Natural killer cell (primary cell): ENCODE data around the gene MINDY3. TPM values are rescaled to one million over a fixed set of nuclear protein-coding genes. Genes with fewer than 3 reads are reported as not detected.

Experiments used
- ATAC-seq, 3 donors: fragments of 150-1000 bp in 2 of 3; fragments of 200-7000 bp in 1 of 3; cut with Tn5 transposase; 1 replicate in 1 of 3; 2 replicates in 2 of 3; pipeline ENCODE4 v1.10.0; 2021; ENCODE audit warnings: mild to moderate bottlenecking in 2 of 3, moderate library complexity in 2 of 3
- DNase-seq, 2 donors: peaks; one replicate each; pipeline versions ENCODE4 v3.0.0 to v3.0.0-alpha.2; 2013 to 2021; ENCODE audit warnings: mixed read lengths in 1 of 2
- H3K27ac ChIP-seq: one replicate; pipeline ENCODE4 v1.5.1; 2013; ENCODE audit warnings: mild to moderate bottlenecking, low read length
- H3K27me3 ChIP-seq: one replicate; pipeline ENCODE4 v1.6.1; 2013; ENCODE audit warnings: low read length; ENCODE audit not compliant: control insufficient read depth, insufficient read depth
- H3K36me3 ChIP-seq: one replicate; pipeline ENCODE4 v1.6.1; 2013; ENCODE audit warnings: low read length; ENCODE audit not compliant: control insufficient read depth, insufficient read depth
- H3K4me1 ChIP-seq: one replicate; pipeline ENCODE4 v1.6.1; 2013; ENCODE audit warnings: low read length; ENCODE audit not compliant: control insufficient read depth, insufficient read depth
- H3K4me3 ChIP-seq: one replicate; pipeline ENCODE4 v1.5.1; 2013; ENCODE audit warnings: low read length
- H3K9me3 ChIP-seq: one replicate; pipeline ENCODE4 v1.6.1; 2013; ENCODE audit warnings: low read length; ENCODE audit not compliant: control insufficient read depth, insufficient read depth
- H3K27ac Mint-ChIP-seq, 2 donors: one replicate each; pipeline ENCODE4 v1.8.0; 2022; ENCODE audit warnings: mild to moderate bottlenecking in 2 of 2, mixed read lengths in 2 of 2, moderate library complexity in 1 of 2
- H3K27me3 Mint-ChIP-seq, 2 donors: one replicate each; pipeline ENCODE4 v1.8.0; 2022; ENCODE audit warnings: low read depth in 2 of 2, mixed read lengths in 2 of 2
- H3K36me3 Mint-ChIP-seq: one replicate; pipeline ENCODE4 v1.8.0; 2022; ENCODE audit warnings: mixed read lengths
- H3K4me1 Mint-ChIP-seq, 2 donors: one replicate each; pipeline ENCODE4 v1.8.0; 2022; ENCODE audit warnings: mixed read lengths in 2 of 2
- H3K4me3 Mint-ChIP-seq: one replicate; pipeline ENCODE4 v1.8.0; 2022; ENCODE audit warnings: mild to moderate bottlenecking, moderate library complexity, mixed read lengths
- H3K9me3 Mint-ChIP-seq, 2 donors: one replicate each; pipeline ENCODE4 v1.8.0; 2022; ENCODE audit warnings: mixed read lengths in 2 of 2
- CTCF ChIP-seq: fragments of 200-600 bp; IDR thresholded peaks from one replicate; pipeline ENCODE4 v1.8.0; 2022; ENCODE audit warnings: antibody characterized with exemption
- WGBS: methylation state at CpG from one replicate; pipeline ENCODE4 v1.1.7; 2013; ENCODE audit warnings: missing lambda C conversion rate; ENCODE audit not compliant: insufficient coverage; 5-methylcytosine and 5-hydroxymethylcytosine counted together
- intact Hi-C: fragments of 100-400 bp; cut with micrococcal nuclease; formaldehyde crosslinking; loops from one replicate; pipeline ENCODE4 v1.14.2; 2022
- total RNA-seq, 4 donors: library from RNA; stranded (reverse); fragments of 120-200 nt in 1 of 4; gene quantifications; one replicate each; pipeline versions ENCODE4 v1.2.3 to v1.2.4, GENCODE V29; 2013 to 2022

The MINDY3 gene
- total RNA-seq, 3 donors from 2014 or later (not counting 1 experiment from before 2014, with no cell fraction given) = 48.8 to 57.3 (median 53.3) TPM

GRCh38 chr10:15871823-15872222 is 11.5 kb upstream of the MINDY3 start:
- Mint-ChIP-seq H3K9me3 (no peaks in the 10 kb centered on the region), H3K27me3 (peaks cover 55 to 86% of the 10 kb centered on the region in 2 donors), H3K4me1 (no peaks in the 10 kb centered on the region), H3K27ac (no peak overlapping the region), H3K4me3 (no peak overlapping the region), H3K36me3 (no peaks in the 10 kb centered on the region)
- Histone ChIP-seq H3K27me3 (peaks cover 17% of the 10 kb centered on the region), H3K4me3 (no peak overlapping the region), H3K27ac (no peak overlapping the region), H3K4me1 (no peaks in the 10 kb centered on the region), H3K9me3 (no peaks in the 10 kb centered on the region), H3K36me3 (no peaks in the 10 kb centered on the region)
- DNase-seq (no peak), ATAC-seq (no peak)
- 90% methylated on average over 1 of the region's 1 CpG for WGBS
- intact Hi-C loops = no loop called here
- TF ChIP-seq CTCF = no peak

GRCh38 chr10:15869935-15870334 is 9.6 kb upstream of the MINDY3 start:
- Mint-ChIP-seq H3K27ac (no peak overlapping the region), H3K36me3 (no peaks in the 10 kb centered on the region), H3K9me3 (no peaks in the 10 kb centered on the region), H3K4me1 (no peaks in the 10 kb centered on the region), H3K4me3 (no peak overlapping the region), H3K27me3 (peaks cover 59 to 86% of the 10 kb centered on the region in 2 donors)
- H3K4me1 ChIP-seq = no peaks in the 10 kb centered on the region
- H3K36me3 ChIP-seq = no peaks in the 10 kb centered on the region
- H3K9me3 ChIP-seq = no peaks in the 10 kb centered on the region
- ATAC-seq = no peak
- no peak for TF ChIP-seq CTCF
- intact Hi-C loops = no loop called here
- peaks cover 27% of the 10 kb centered on the region for H3K27me3 ChIP-seq
- H3K4me3 ChIP-seq = no peak overlapping the region
- H3K27ac ChIP-seq = no peak overlapping the region
- no peak for DNase-seq

- Mint-ChIP-seq H3K4me1 (no peaks in the 10 kb centered on the region), H3K9me3 (no peaks in the 10 kb centered on the region), H3K27ac (no peak overlapping the region), H3K27me3 (peaks cover 58 to 84% of the 10 kb centered on the region in 2 donors), H3K4me3 (no peak overlapping the region), H3K36me3 (no peaks in the 10 kb centered on the region)
- Histone ChIP-seq H3K9me3 (no peaks in the 10 kb centered on the region), H3K4me1 (no peaks in the 10 kb centered on the region), H3K36me3 (no peaks in the 10 kb centered on the region), H3K4me3 (no peak overlapping the region), H3K27ac (no peak overlapping the region), H3K27me3 (peaks cover 32% of the 10 kb centered on the region)
- 70% methylated on average over 5 of the region's 5 CpGs for WGBS
- DNase-seq = no peak
- no peak for TF ChIP-seq CTCF
- intact Hi-C loops = no loop called here
- ATAC-seq = no peak
Measured at GRCh38 chr10:15868006-15868405, 7.7 kb upstream of the MINDY3 start.

- Mint-ChIP-seq H3K36me3 (no peaks in the 10 kb centered on the region), H3K27ac (no peak overlapping the region), H3K4me1 (peaks cover 4 to 6% of the 10 kb centered on the region in 2 donors), H3K4me3 (no peak overlapping the region), H3K9me3 (no peaks in the 10 kb centered on the region), H3K27me3 (peaks cover 45 to 70% of the 10 kb centered on the region in 2 donors)
- Histone ChIP-seq H3K27me3 (peaks cover 24% of the 10 kb centered on the region), H3K4me3 (no peak overlapping the region), H3K9me3 (no peaks in the 10 kb centered on the region), H3K27ac (no peak overlapping the region), H3K4me1 (peaks cover 5% of the 10 kb centered on the region), H3K36me3 (no peaks in the 10 kb centered on the region)
- ATAC-seq (no peak), DNase-seq (no peak)
- no peak for TF ChIP-seq CTCF
- WGBS = 94% methylated on average over 6 of the region's 7 CpGs
- intact Hi-C loops = no loop called here
Measured at GRCh38 chr10:15865304-15865703, 5.0 kb upstream of the MINDY3 start.
